WTC11 (cell line): ENCODE measurements around the gene TMEM18. TPM values are rescaled to one million over a fixed set of nuclear protein-coding genes. Genes with fewer than 3 reads are reported as not detected.

Experiments
- ATAC-seq: fragments of 200-7000 bp; cut with Tn5 transposase; 2 replicates; pipeline ENCODE4 v1.10.0; 2021; ENCODE audit warnings: mild to moderate bottlenecking, moderate library complexity
- CTCF ChIA-PET: fragments of 300-600 bp; sonication (Branson Sonifier 250); formaldehyde crosslinking; loops from one replicate; lab custom pipeline; 2021; ENCODE audit warnings: antibody characterized with exemption; lab: Charles Lee
- POLR2A ChIA-PET: fragments of 350-600 bp; sonication (Branson Sonifier 250); formaldehyde crosslinking; loops from one replicate; lab custom pipeline; 2021; ENCODE audit warnings: antibody characterized with exemption; lab: Charles Lee
- DNase-seq: peaks from one replicate; pipeline ENCODE4 v3.0.0; 2021; ENCODE audit warnings: low spot score
- H3K27ac Mint-ChIP-seq: 2 replicates; pipeline ENCODE4 v1.8.0; 2021; ENCODE audit warnings: mixed read lengths
- H3K27me3 Mint-ChIP-seq: 2 replicates; pipeline ENCODE4 v1.8.0; 2021; ENCODE audit warnings: low read depth, mild to moderate bottlenecking, moderate library complexity, mixed read lengths
- H3K36me3 Mint-ChIP-seq: 2 replicates; pipeline ENCODE4 v1.8.0; 2021; ENCODE audit warnings: mixed read lengths
- H3K4me1 Mint-ChIP-seq: 2 replicates; pipeline ENCODE4 v1.8.0; 2022; ENCODE audit warnings: mixed read lengths
- H3K4me3 Mint-ChIP-seq: 2 replicates; pipeline ENCODE4 v1.8.0; 2021; ENCODE audit warnings: mild to moderate bottlenecking, moderate library complexity, mixed read lengths
- H3K9me3 Mint-ChIP-seq: 2 replicates; pipeline ENCODE4 v1.8.0; 2021; ENCODE audit warnings: mixed read lengths
- JAZF1 ChIP-seq: fragments of 250-450 bp; sonication (Bioruptor Pico); IDR thresholded peaks from 2 replicates; pipeline ENCODE4 v1.9.0; 2021; ENCODE audit warnings: moderate library complexity, mild to moderate bottlenecking, inconsistent platforms
- MYBL2 ChIP-seq: sonication (generic); formaldehyde crosslinking; IDR thresholded peaks from 2 replicates; pipeline ENCODE4 v1.8.1; 2023; ENCODE audit warnings: mild to moderate bottlenecking, moderate library complexity, missing genetic modification reagents
- NR3C1 ChIP-seq: sonication (generic); formaldehyde crosslinking; conservative IDR thresholded peaks from 2 replicates; pipeline ENCODE4 v1.8.1; 2023; ENCODE audit warnings: low read depth, mild to moderate bottlenecking, missing genetic modification reagents
- SMAD4 ChIP-seq: sonication (generic); formaldehyde crosslinking; IDR thresholded peaks from 2 replicates; pipeline ENCODE4 v1.8.0; 2022; ENCODE audit warnings: mild to moderate bottlenecking, missing genetic modification reagents
- SOX15 ChIP-seq: fragments of 250-450 bp; sonication (Bioruptor Pico); IDR thresholded peaks from 2 replicates; pipeline ENCODE4 v1.9.0; 2021; ENCODE audit warnings: mild to moderate bottlenecking
- SP1 ChIP-seq: sonication (generic); formaldehyde crosslinking; conservative IDR thresholded peaks from 2 replicates; pipeline ENCODE4 v1.8.1; 2022; ENCODE audit warnings: missing genetic modification reagents
- TEAD4 ChIP-seq: sonication (generic); formaldehyde crosslinking; IDR thresholded peaks from 2 replicates; pipeline ENCODE4 v1.8.0; 2022; ENCODE audit warnings: mild to moderate bottlenecking, missing genetic modification reagents
- TP53 ChIP-seq: sonication (generic); formaldehyde crosslinking; IDR thresholded peaks from 2 replicates; pipeline ENCODE4 v1.8.1; 2023; ENCODE audit warnings: mild to moderate bottlenecking, missing genetic modification reagents
- ZBTB21 ChIP-seq: sonication (generic); formaldehyde crosslinking; IDR thresholded peaks from 2 replicates; pipeline ENCODE4 v1.8.1; 2023; ENCODE audit warnings: mild to moderate bottlenecking, missing genetic modification reagents, borderline replicate concordance
- ZNF263 ChIP-seq: sonication (generic); formaldehyde crosslinking; IDR thresholded peaks from 2 replicates; pipeline ENCODE4 v1.8.1; 2022; ENCODE audit warnings: low read depth, mild to moderate bottlenecking, moderate library complexity, missing genetic modification reagents
- ZNF396 ChIP-seq: fragments of 250-450 bp; sonication (Bioruptor Pico); IDR thresholded peaks from 2 replicates; pipeline ENCODE4 v1.8.0; 2021; ENCODE audit warnings: mild to moderate bottlenecking, moderate library complexity, borderline replicate concordance
- total RNA-seq: library from RNA; stranded (reverse); gene quantifications from 3 replicates; pipeline ENCODE4 v1.2.3, GENCODE V29; 2021
- TF ChIP-seq, protein P1 (sequence below): sonication (generic); formaldehyde crosslinking; IDR thresholded peaks from 2 replicates; pipeline ENCODE4 v1.8.0; 2022; ENCODE audit warnings: mild to moderate bottlenecking, missing genetic modification reagents
- TF ChIP-seq, protein P2 (sequence below): sonication (generic); formaldehyde crosslinking; IDR thresholded peaks from 2 replicates; pipeline ENCODE4 v1.8.0; 2022; ENCODE audit warnings: mild to moderate bottlenecking, missing genetic modification reagents
- TF ChIP-seq, protein P3 (sequence below): fragments of 250-450 bp; sonication (Bioruptor Pico); IDR thresholded peaks from 2 replicates; pipeline ENCODE4 v1.9.0; 2021; ENCODE audit warnings: mild to moderate bottlenecking
- TF ChIP-seq, protein P4 (sequence below): sonication (generic); formaldehyde crosslinking; IDR thresholded peaks from 2 replicates; pipeline ENCODE4 v1.8.0; 2022; ENCODE audit warnings: missing genetic modification reagents
- TF ChIP-seq, protein P5 (sequence below): sonication (generic); formaldehyde crosslinking; IDR thresholded peaks from 2 replicates; pipeline ENCODE4 v1.8.0; 2022; ENCODE audit warnings: mild to moderate bottlenecking, missing genetic modification reagents

TMEM18 gene
- total RNA-seq, 1 experiment from 2014 or later = 24.0 TPM

DNA sequence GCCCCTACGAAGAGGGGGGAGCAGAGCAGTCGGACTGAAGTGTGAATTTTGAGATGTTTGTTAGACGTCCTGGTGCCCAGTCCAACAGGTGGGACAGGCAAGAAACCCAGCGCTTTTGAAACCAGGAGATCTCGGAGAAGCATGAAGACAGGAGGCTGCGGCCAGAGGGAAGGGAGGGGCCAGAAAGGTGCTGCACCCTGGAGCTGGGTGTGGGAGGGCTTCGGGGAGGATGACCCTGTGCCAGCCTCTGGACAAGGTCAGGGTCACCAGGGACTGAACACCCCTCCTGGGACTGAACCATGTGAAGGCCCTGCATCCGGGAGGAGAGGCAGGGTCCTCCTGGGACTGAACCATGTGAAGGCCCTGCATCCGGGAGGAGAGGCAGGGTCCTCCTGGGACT lies 6.1 kb downstream of the TMEM18 start:
- DNase-seq = no peak
- Mint-ChIP-seq H3K27ac (no peak overlapping the region), H3K4me3 (no peak overlapping the region), H3K27me3 (no peaks in the 10 kb centered on the region), H3K36me3 (peaks cover 50% of the 10 kb centered on the region), H3K9me3 (peaks cover 2% of the 10 kb centered on the region), H3K4me1 (peaks cover 30% of the 10 kb centered on the region)
- TF ChIP-seq ZNF396 (no peak), NR3C1 (CRISPR knock-in tag) (no peak), JAZF1 (CRISPR knock-in tag) (no peak), SMAD4 (CRISPR knock-in tag) (no peak), TP53 (CRISPR knock-in tag) (no peak), SOX15 (CRISPR knock-in tag) (no peak), ZNF263 (CRISPR knock-in tag) (no peak)
- POLR2A ChIA-PET = no interaction called here
- no peak for ATAC-seq
- CTCF ChIA-PET = no interaction called here

DNA sequence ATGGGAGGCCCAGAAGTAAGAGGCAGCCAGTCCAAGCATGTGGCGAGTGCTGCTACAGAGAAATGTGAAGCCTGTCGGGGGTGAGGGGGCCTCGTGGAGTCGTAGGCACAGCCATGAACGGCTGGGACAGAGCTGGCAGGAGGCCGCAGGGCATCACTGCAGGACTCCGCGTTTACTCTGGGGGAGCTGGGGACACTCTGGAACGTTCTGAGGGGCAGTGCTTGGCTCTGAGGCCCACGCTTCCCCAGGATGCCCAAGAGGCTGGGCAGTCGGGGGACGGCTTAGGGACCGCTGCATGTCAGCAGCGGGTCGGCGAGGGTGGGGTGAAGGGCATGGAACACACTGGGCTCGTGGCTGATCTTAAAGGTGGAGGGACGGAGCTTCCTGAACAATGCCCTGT lies 6.6 kb downstream of the TMEM18 start:
- POLR2A ChIA-PET = no interaction called here
- DNase-seq (no peak), ATAC-seq (no peak)
- CTCF ChIA-PET = no interaction called here
- H3K4me3 Mint-ChIP-seq = no peak overlapping the region
- peaks cover under 1% of the 10 kb centered on the region; the same call in 1 of the 2 replicates for H3K27me3 Mint-ChIP-seq
- peaks cover 26% of the 10 kb centered on the region for H3K4me1 Mint-ChIP-seq
- peaks cover 6% of the 10 kb centered on the region for H3K9me3 Mint-ChIP-seq
- TF ChIP-seq, protein P1, sequence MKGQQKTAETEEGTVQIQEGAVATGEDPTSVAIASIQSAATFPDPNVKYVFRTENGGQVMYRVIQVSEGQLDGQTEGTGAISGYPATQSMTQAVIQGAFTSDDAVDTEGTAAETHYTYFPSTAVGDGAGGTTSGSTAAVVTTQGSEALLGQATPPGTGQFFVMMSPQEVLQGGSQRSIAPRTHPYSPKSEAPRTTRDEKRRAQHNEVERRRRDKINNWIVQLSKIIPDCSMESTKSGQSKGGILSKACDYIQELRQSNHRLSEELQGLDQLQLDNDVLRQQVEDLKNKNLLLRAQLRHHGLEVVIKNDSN (CRISPR knock-in tag) = no peak
- TF ChIP-seq SP1 (CRISPR knock-in tag) = no peak
- TF ChIP-seq TEAD4 (CRISPR knock-in tag) = no peak
- no peak for TF ChIP-seq ZNF396
- peaks cover 54% of the 10 kb centered on the region for H3K36me3 Mint-ChIP-seq
- H3K27ac Mint-ChIP-seq = no peak overlapping the region

DNA sequence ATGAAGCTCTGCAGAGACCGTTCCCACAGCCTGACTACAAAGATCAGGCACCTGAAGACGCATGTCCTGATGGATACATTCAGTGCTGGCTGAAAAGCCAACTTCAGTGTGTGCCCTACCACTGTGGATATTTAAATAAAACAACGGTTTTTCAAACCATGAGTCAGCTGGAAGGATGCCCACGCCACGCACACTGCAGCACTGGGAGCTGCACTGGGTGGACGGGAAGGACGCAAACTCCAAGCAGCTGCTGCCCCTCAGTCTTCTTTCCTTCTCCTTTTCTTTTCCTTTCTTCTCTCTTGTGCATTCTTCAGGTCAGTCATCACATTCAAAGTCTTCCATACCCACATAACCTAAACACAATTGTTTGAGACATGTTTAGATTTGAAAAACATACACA lies 7.9 kb downstream of the TMEM18 start:
- ChIA-PET POLR2A (no interaction called here), CTCF (no interaction called here)
- H3K27me3 Mint-ChIP-seq = peaks cover 5% of the 10 kb centered on the region; the same call in 1 of the 2 replicates
- ATAC-seq = no peak
- H3K4me3 Mint-ChIP-seq = no peak overlapping the region
- peaks cover 16% of the 10 kb centered on the region for H3K9me3 Mint-ChIP-seq
- H3K36me3 Mint-ChIP-seq = peaks cover 66% of the 10 kb centered on the region
- peaks cover 14% of the 10 kb centered on the region for H3K4me1 Mint-ChIP-seq
- DNase-seq = no peak
- TF ChIP-seq ZBTB21 (CRISPR knock-in tag) (no peak), SOX15 (CRISPR knock-in tag) (no peak), ZNF396 (no peak), MYBL2 (CRISPR knock-in tag) (no peak)
- TF ChIP-seq, protein P2, sequence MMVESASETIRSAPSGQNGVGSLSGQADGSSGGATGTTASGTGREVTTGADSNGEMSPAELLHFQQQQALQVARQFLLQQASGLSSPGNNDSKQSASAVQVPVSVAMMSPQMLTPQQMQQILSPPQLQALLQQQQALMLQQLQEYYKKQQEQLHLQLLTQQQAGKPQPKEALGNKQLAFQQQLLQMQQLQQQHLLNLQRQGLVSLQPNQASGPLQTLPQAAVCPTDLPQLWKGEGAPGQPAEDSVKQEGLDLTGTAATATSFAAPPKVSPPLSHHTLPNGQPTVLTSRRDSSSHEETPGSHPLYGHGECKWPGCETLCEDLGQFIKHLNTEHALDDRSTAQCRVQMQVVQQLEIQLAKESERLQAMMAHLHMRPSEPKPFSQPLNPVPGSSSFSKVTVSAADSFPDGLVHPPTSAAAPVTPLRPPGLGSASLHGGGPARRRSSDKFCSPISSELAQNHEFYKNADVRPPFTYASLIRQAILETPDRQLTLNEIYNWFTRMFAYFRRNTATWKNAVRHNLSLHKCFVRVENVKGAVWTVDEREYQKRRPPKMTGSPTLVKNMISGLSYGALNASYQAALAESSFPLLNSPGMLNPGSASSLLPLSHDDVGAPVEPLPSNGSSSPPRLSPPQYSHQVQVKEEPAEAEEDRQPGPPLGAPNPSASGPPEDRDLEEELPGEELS = no peak
- TF ChIP-seq, protein P3, sequence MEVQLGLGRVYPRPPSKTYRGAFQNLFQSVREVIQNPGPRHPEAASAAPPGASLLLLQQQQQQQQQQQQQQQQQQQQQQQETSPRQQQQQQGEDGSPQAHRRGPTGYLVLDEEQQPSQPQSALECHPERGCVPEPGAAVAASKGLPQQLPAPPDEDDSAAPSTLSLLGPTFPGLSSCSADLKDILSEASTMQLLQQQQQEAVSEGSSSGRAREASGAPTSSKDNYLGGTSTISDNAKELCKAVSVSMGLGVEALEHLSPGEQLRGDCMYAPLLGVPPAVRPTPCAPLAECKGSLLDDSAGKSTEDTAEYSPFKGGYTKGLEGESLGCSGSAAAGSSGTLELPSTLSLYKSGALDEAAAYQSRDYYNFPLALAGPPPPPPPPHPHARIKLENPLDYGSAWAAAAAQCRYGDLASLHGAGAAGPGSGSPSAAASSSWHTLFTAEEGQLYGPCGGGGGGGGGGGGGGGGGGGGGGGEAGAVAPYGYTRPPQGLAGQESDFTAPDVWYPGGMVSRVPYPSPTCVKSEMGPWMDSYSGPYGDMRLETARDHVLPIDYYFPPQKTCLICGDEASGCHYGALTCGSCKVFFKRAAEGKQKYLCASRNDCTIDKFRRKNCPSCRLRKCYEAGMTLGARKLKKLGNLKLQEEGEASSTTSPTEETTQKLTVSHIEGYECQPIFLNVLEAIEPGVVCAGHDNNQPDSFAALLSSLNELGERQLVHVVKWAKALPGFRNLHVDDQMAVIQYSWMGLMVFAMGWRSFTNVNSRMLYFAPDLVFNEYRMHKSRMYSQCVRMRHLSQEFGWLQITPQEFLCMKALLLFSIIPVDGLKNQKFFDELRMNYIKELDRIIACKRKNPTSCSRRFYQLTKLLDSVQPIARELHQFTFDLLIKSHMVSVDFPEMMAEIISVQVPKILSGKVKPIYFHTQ (CRISPR knock-in tag) = no peak
- TF ChIP-seq, protein P4, sequence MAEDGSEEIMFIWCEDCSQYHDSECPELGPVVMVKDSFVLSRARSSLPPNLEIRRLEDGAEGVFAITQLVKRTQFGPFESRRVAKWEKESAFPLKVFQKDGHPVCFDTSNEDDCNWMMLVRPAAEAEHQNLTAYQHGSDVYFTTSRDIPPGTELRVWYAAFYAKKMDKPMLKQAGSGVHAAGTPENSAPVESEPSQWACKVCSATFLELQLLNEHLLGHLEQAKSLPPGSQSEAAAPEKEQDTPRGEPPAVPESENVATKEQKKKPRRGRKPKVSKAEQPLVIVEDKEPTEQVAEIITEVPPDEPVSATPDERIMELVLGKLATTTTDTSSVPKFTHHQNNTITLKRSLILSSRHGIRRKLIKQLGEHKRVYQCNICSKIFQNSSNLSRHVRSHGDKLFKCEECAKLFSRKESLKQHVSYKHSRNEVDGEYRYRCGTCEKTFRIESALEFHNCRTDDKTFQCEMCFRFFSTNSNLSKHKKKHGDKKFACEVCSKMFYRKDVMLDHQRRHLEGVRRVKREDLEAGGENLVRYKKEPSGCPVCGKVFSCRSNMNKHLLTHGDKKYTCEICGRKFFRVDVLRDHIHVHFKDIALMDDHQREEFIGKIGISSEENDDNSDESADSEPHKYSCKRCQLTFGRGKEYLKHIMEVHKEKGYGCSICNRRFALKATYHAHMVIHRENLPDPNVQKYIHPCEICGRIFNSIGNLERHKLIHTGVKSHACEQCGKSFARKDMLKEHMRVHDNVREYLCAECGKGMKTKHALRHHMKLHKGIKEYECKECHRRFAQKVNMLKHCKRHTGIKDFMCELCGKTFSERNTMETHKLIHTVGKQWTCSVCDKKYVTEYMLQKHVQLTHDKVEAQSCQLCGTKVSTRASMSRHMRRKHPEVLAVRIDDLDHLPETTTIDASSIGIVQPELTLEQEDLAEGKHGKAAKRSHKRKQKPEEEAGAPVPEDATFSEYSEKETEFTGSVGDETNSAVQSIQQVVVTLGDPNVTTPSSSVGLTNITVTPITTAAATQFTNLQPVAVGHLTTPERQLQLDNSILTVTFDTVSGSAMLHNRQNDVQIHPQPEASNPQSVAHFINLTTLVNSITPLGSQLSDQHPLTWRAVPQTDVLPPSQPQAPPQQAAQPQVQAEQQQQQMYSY (CRISPR knock-in tag) = no peak
- TF ChIP-seq, protein P5, sequence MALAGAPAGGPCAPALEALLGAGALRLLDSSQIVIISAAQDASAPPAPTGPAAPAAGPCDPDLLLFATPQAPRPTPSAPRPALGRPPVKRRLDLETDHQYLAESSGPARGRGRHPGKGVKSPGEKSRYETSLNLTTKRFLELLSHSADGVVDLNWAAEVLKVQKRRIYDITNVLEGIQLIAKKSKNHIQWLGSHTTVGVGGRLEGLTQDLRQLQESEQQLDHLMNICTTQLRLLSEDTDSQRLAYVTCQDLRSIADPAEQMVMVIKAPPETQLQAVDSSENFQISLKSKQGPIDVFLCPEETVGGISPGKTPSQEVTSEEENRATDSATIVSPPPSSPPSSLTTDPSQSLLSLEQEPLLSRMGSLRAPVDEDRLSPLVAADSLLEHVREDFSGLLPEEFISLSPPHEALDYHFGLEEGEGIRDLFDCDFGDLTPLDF = no peak
- H3K27ac Mint-ChIP-seq = no peak overlapping the region
